ENCODE data around the gene DIAPH2.

Gene DIAPH2

GRCh38 chrX:97057349-97057909, 372.8 kb downstream of the DIAPH2 start:
- DNase-seq (ENCODE audit: low read depth), result no peak

GRCh38 chrX:97060020-97060419, 375.4 kb downstream of the DIAPH2 start:
- DNase-seq (ENCODE audit: low read depth), result no peak

- no peak for DNase-seq (ENCODE audit: low read depth)
Observed at GRCh38 chrX:97065066-97065465, 380.4 kb downstream of the DIAPH2 start.

GRCh38 chrX:97065973-97066372, 381.3 kb downstream of the DIAPH2 start:
- no peak for DNase-seq (ENCODE audit: low read depth)

GRCh38 chrX:97066381-97066780, 381.7 kb downstream of the DIAPH2 start:
- no peak for DNase-seq (ENCODE audit: low read depth)

GRCh38 chrX:97070346-97070745, 385.7 kb downstream of the DIAPH2 start:
- DNase-seq (ENCODE audit: low read depth), result peak; percentile 58

- DNase-seq (ENCODE audit: low read depth), result peak; percentile 27
Observed at GRCh38 chrX:97074400-97074799, 389.8 kb downstream of the DIAPH2 start.

- no peak for DNase-seq (ENCODE audit: low read depth)
Observed at GRCh38 chrX:97089116-97089515, 404.5 kb downstream of the DIAPH2 start.

- DNase-seq (ENCODE audit: low read depth), result no peak
Observed at GRCh38 chrX:97096385-97096784, 411.7 kb downstream of the DIAPH2 start.

- no peak for DNase-seq (ENCODE audit: low read depth)
Observed at GRCh38 chrX:97102938-97103337, 418.3 kb downstream of the DIAPH2 start.

- no peak for DNase-seq (ENCODE audit: low read depth)
Observed at GRCh38 chrX:97109730-97110129, 425.1 kb downstream of the DIAPH2 start.

- DNase-seq (ENCODE audit: low read depth), result no peak
Observed at GRCh38 chrX:97117572-97117971, 432.9 kb downstream of the DIAPH2 start.

- DNase-seq (ENCODE audit: low read depth), result no peak
Observed at GRCh38 chrX:97119474-97120109, 434.9 kb downstream of the DIAPH2 start.

GRCh38 chrX:97123001-97123400, 438.4 kb downstream of the DIAPH2 start:
- no peak for DNase-seq (ENCODE audit: low read depth)

- peak; percentile 28 for DNase-seq (ENCODE audit: low read depth)
Observed at GRCh38 chrX:97126020-97126419, 441.4 kb downstream of the DIAPH2 start.

- DNase-seq (ENCODE audit: low read depth), result no peak
Observed at GRCh38 chrX:97132664-97133415, 448.2 kb downstream of the DIAPH2 start.

- no peak for DNase-seq (ENCODE audit: low read depth)
Observed at GRCh38 chrX:97145934-97146333, 461.3 kb downstream of the DIAPH2 start.

GRCh38 chrX:97155816-97156215, 471.2 kb downstream of the DIAPH2 start:
- no peak for DNase-seq (ENCODE audit: low read depth)

GRCh38 chrX:97158269-97158668, 473.6 kb downstream of the DIAPH2 start:
- no peak for DNase-seq (ENCODE audit: low read depth)

GRCh38 chrX:97159916-97160800, 475.5 kb downstream of the DIAPH2 start:
- no peak for DNase-seq (ENCODE audit: low read depth)

- no peak for DNase-seq (ENCODE audit: low read depth)
Observed at GRCh38 chrX:97167333-97167732, 482.7 kb downstream of the DIAPH2 start.

- no peak for DNase-seq (ENCODE audit: low read depth)
Observed at GRCh38 chrX:97168646-97169045, 484.0 kb downstream of the DIAPH2 start.
